Kidney (tissue), 14 donors: Measurements from ENCODE around the gene EGFR. TPM values are rescaled to one million over a fixed set of nuclear protein-coding genes. Genes with fewer than 3 reads are reported as not detected.

ENCODE experiments used
- DNase-seq, 5 donors: peaks; one replicate each; pipeline ENCODE4 v3.0.0-alpha.2; 2013 to 2020
- FAIRE-seq: peaks from 2 replicates; lab custom pipeline; 2012; peaks lifted over from hg19 to GRCh38; lab: Jason Lieb, UNC
- H3K27ac ChIP-seq, 2 donors: one replicate each; pipeline ENCODE4 v1.7.0; 2013; ENCODE audit warnings: low read depth in 2 of 2, low read length in 2 of 2, inconsistent platforms in 1 of 2
- H3K27me3 ChIP-seq: one replicate; pipeline ENCODE4 v1.7.1; 2013; ENCODE audit warnings: low read length, inconsistent platforms; ENCODE audit not compliant: control insufficient read depth, insufficient read depth
- H3K36me3 ChIP-seq, 3 donors: one replicate each; pipeline versions ENCODE4 v1.7.0 to v1.7.1; 2013; ENCODE audit warnings: low read length in 3 of 3, control low read depth in 1 of 3, inconsistent platforms in 1 of 3; ENCODE audit not compliant: insufficient read depth in 3 of 3, control insufficient read depth in 2 of 3
- H3K4me1 ChIP-seq, 3 donors: one replicate each; pipeline versions ENCODE4 v1.7.0 to v1.7.1; 2013; ENCODE audit warnings: low read length in 3 of 3, inconsistent platforms in 1 of 3, low read depth in 1 of 3; ENCODE audit not compliant: control insufficient read depth in 2 of 3, insufficient read depth in 2 of 3
- H3K4me3 ChIP-seq, 3 donors: one replicate each; pipeline versions ENCODE4 v1.7.0 to v1.8.1; 2013; ENCODE audit warnings: low read length in 3 of 3, control low read depth in 1 of 3, inconsistent platforms in 1 of 3
- H3K9ac ChIP-seq, 3 donors: one replicate each; pipeline versions ENCODE4 v1.7.0 to v1.7.1; 2013; ENCODE audit warnings: low read length in 3 of 3, control low read depth in 1 of 3, inconsistent platforms in 1 of 3
- H3K9me3 ChIP-seq, 3 donors: one replicate each; pipeline versions ENCODE4 v1.7.0 to v1.7.1; 2013; ENCODE audit warnings: low read length in 3 of 3, control low read depth in 1 of 3, inconsistent platforms in 1 of 3; ENCODE audit not compliant: control insufficient read depth in 2 of 3, insufficient read depth in 1 of 3
- intact Hi-C: fragments of 100-400 bp; cut with DNase I; formaldehyde crosslinking; loops from one replicate; pipeline ENCODE4 v1.11.1; 2022
- polyA plus RNA-seq: library from polyadenylated mRNA; stranded (reverse); fragments of 350-450 nt; fragmentation: Illumina TruSeq; extraction: RNeasy Lipid Tissue Mini Kit (QIAGEN cat#74804); gene quantifications from one replicate; pipeline ENCODE4 v1.2.3, GENCODE V29; 2014; ENCODE audit warnings: low read depth, low replicate concordance; ENCODE audit not compliant: insufficient read depth
- total RNA-seq: library from RNA; stranded (reverse); fragmentation: NEBNext Ultra II Directional; extraction: Animal tissue kit (Norgen Biotek cat#: 25700); gene quantifications from one replicate; pipeline ENCODE4 v1.2.1, GENCODE V29; 2021
- TF ChIP-seq, protein P1 (sequence below): IDR thresholded peaks from 3 replicates; pipeline ENCODE4 v1.5.1; 2012; ENCODE audit warnings: mild to moderate bottlenecking, moderate library complexity, borderline replicate concordance; ENCODE audit not compliant: insufficient read depth; ENCODE audit errors: extremely low read depth
- donor health status: control.
- donor health status: control.
- donor health status: control.
- donor health status: control.
- donor health status: control.
- donor health status: DM: yes; HTN: yes; CAD: no.
- donor health status: Normal renal cell carcinoma (clear cell type).

Gene EGFR
- total and polyA plus RNA-seq, 2 donors from 2014 or later: 5.9 to 61.3 TPM

DNA sequence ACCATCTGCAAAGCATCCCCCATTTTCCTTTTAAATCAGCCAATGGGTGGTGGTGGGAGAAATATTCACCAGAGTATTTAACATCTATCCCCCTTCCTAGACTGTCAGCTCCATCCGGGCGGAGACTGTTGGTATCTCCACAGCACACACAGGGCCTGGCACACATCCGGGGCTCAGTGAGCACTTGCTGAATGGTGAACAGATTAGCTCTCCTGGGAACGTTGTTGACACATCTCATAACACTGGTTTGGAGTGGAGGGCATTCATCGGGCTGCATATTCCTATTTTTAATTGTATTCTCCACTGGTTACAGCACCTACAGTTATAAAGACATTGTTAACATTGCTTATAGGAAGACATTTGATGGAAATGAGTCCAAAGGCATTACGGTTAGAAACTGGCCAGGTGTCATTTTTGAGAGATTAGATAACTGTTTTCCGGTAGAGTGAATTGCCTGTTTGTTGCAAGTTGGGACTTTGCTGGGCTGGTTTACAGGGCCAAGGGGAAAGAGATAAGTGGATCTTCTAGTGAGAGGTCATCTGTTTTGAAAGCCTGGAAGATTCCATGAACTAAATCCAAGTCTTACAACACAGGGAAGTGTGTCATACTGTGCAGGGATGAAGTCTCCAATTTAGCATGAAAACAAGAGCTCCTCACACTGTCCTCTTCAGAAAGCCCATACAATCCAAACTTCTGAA lies 101.8 kb downstream of the EGFR start:
- H3K27ac ChIP-seq: no peak overlapping the region
- FAIRE-seq (no peak), DNase-seq (no peak)
- TF ChIP-seq, protein P1, sequence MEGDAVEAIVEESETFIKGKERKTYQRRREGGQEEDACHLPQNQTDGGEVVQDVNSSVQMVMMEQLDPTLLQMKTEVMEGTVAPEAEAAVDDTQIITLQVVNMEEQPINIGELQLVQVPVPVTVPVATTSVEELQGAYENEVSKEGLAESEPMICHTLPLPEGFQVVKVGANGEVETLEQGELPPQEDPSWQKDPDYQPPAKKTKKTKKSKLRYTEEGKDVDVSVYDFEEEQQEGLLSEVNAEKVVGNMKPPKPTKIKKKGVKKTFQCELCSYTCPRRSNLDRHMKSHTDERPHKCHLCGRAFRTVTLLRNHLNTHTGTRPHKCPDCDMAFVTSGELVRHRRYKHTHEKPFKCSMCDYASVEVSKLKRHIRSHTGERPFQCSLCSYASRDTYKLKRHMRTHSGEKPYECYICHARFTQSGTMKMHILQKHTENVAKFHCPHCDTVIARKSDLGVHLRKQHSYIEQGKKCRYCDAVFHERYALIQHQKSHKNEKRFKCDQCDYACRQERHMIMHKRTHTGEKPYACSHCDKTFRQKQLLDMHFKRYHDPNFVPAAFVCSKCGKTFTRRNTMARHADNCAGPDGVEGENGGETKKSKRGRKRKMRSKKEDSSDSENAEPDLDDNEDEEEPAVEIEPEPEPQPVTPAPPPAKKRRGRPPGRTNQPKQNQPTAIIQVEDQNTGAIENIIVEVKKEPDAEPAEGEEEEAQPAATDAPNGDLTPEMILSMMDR: no peak
- no peak overlapping the region for H3K4me3 ChIP-seq
- no peak overlapping the region for H3K9ac ChIP-seq
- H3K9me3 ChIP-seq: no peaks in the 10 kb centered on the region
- intact Hi-C loops: no loop called here
- H3K36me3 ChIP-seq: no peaks in the 10 kb centered on the region
- no peaks in the 10 kb centered on the region for H3K4me1 ChIP-seq
- H3K27me3 ChIP-seq: no peaks in the 10 kb centered on the region

DNA sequence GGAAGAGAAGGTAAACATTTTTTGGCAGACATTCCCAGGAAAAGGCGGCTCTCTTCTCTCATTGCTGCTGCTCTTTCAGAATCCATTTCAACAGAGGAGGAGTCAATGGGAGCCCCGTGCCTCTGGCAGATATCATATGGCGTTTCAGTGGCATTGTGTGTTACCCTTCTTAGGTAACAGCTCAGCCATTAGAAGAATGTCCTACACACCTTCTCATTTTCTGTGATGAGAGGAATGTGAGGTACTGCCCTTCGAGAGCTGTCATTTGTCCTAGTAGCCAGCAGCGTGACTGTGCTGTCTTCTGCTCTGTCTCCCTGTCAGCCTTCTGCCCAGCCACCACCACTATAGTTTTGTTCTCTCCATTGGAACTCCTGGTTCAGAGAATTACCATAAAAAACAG lies 102.4 kb downstream of the EGFR start:
- TF ChIP-seq, protein P1: no peak

DNA sequence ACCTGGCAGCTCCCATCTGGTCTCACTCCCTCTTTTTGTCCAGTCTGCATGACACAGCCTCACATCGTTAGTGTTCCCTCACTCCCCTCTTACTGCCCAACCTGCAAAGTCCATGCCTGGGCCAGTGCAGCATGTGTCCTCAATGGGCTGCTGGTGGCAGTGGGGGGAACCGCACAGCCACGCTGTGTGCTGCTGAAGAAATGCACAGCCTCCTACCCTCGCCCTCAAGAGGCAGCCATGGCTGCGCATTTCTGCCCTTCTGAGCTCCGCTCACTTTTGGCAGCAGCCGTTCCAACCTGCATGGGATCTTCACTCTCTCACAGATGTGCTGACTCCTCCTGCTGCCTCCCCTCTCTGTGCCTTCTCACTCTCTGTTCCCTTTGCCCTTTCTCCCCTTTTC lies 103.4 kb downstream of the EGFR start:
- Histone ChIP-seq H3K36me3 (no peaks in the 10 kb centered on the region), H3K9ac (no peak overlapping the region), H3K9me3 (no peaks in the 10 kb centered on the region), H3K4me1 (no peaks in the 10 kb centered on the region), H3K4me3 (no peak overlapping the region), H3K27ac (no peak overlapping the region), H3K27me3 (no peaks in the 10 kb centered on the region)
- DNase-seq (no peak), FAIRE-seq (no peak)
- intact Hi-C loops: no loop called here
- TF ChIP-seq, protein P1: no peak

More for the DNA sequence above, 102.4 kb downstream of the EGFR start:
- Histone ChIP-seq H3K9me3 (no peaks in the 10 kb centered on the region), H3K4me3 (no peak overlapping the region), H3K27me3 (no peaks in the 10 kb centered on the region), H3K27ac (no peak overlapping the region), H3K36me3 (no peaks in the 10 kb centered on the region), H3K4me1 (no peaks in the 10 kb centered on the region), H3K9ac (no peak overlapping the region)
- no peak for DNase-seq
- no peak for FAIRE-seq
- intact Hi-C loops: no loop called here
